BE2C (cell line): Measurements from ENCODE around the gene MPHOSPH8.

ENCODE experiments used
- DNase-seq: peaks from one replicate; pipeline ENCODE4 v3.0.0-alpha.2; 2020
- H3K27me3 ChIP-seq: fragments of 250-450 bp; sonication (Bioruptor Pico); 2 replicates; pipeline ENCODE4 v1.5.1; 2020; ENCODE audit warnings: mild to moderate bottlenecking
- H3K36me3 ChIP-seq: fragments of 250-450 bp; sonication (Bioruptor Pico); 2 replicates; pipeline ENCODE4 v1.5.1; 2020; ENCODE audit warnings: mild to moderate bottlenecking
- H3K4me1 ChIP-seq: fragments of 250-450 bp; sonication (Bioruptor Pico); 2 replicates; pipeline ENCODE4 v1.5.1; 2020
- H3K4me3 ChIP-seq: 2 replicates; pipeline ENCODE4 v1.5.1; 2011; ENCODE audit warnings: low read depth, low read length
- H3K9me3 ChIP-seq: fragments of 250-450 bp; sonication (Bioruptor Pico); 2 replicates; pipeline ENCODE4 v1.5.1; 2020
- CTCF ChIP-seq: IDR thresholded peaks from 2 replicates; pipeline ENCODE4 v1.5.1; 2012; ENCODE audit warnings: mild to moderate bottlenecking, low read depth, low read length

The MPHOSPH8 gene

GRCh38 chr13:19713186-19713965 is 79.9 kb downstream of the MPHOSPH8 start:
- Histone ChIP-seq H3K4me3 (no peak overlapping the region), H3K36me3 (no peaks in the 10 kb centered on the region; the same call in none of the 2 replicates), H3K9me3 (no peaks in the 10 kb centered on the region), H3K27me3 (no peaks in the 10 kb centered on the region), H3K4me1 (no peaks in the 10 kb centered on the region)
- TF ChIP-seq CTCF, result no peak
- DNase-seq, result no peak

GRCh38 chr13:19720039-19720438 is 86.6 kb downstream of the MPHOSPH8 start:
- no peak for DNase-seq
- H3K4me1 ChIP-seq, result no peaks in the 10 kb centered on the region
- TF ChIP-seq CTCF, result no peak
- peaks cover 13% of the 10 kb centered on the region for H3K36me3 ChIP-seq
- no peaks in the 10 kb centered on the region for H3K27me3 ChIP-seq
- H3K4me3 ChIP-seq, result no peak overlapping the region
- no peaks in the 10 kb centered on the region for H3K9me3 ChIP-seq
